ENCODE results near the gene LIMA1.
"Not testable (repeated sequence)": the region's sequence is repeated elsewhere in the genome, so short reads cannot be mapped to it uniquely, and the experiment has no call there.

LIMA1 gene

DNA sequence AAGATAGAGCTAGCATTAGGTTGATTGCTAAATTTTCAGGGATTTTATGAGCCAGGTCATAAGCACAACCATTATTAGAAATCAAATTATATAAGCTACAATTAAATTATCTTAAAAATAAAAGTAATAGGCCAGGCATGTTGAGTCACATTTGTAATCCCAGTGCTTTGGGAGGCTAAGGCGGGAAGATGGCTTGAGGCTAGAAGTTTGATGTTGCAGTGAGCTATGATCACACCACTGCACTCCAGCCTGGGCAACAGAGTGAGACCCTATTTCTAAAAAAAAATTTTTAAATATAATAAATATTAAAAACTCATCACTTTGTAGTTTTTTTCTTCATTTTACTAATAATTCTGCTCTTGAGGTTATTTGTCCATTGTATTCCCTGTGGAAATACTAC is 1.9 kb upstream of the LIMA1 start:
- no peak for DNase-seq

DNA sequence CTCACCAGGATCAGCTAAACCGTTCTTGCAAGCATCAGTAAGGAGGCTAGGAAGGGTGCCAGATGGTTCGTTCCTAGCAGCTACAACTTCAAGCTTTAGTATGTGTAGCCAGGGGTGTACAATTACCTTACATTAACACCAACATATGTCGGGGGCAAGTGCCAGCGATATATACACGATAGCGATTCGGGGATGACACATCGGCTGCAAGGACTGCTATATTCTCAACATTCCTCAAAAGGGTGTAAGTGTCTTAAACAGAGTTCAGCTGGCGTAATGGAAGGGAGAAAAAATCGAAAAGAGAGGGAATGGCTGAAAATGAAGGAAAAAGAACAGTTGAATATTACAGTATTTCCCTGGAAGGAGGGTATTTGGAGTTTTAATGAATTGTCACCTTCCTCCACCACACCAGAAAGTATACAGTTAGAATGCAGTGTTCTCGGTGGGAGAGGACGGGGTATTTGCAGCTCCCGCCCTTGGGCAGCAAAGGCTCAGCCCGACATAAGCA is 545 bp downstream of the LIMA1 start:
- no peak for DNase-seq

DNA sequence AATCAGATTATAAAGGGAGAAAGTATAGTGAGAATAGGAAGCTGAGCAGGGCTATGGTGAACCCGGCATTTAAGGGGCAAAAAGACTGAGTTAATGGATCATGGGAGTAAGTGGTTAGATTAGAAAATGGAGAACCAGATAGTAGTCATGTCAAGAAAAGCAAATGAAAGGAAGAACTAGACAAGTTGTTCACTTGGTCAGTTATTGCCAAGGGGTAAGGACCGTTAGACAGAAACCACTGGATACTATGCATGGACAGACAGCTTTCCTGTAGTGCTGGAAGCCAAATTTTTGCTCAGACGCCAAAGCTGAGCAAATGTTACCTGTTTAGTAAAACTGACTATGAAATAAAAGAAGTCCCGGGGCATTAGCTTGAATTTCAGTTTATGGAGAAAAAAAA is 3.8 kb downstream of the LIMA1 start:
- DNase-seq = no peak

DNA sequence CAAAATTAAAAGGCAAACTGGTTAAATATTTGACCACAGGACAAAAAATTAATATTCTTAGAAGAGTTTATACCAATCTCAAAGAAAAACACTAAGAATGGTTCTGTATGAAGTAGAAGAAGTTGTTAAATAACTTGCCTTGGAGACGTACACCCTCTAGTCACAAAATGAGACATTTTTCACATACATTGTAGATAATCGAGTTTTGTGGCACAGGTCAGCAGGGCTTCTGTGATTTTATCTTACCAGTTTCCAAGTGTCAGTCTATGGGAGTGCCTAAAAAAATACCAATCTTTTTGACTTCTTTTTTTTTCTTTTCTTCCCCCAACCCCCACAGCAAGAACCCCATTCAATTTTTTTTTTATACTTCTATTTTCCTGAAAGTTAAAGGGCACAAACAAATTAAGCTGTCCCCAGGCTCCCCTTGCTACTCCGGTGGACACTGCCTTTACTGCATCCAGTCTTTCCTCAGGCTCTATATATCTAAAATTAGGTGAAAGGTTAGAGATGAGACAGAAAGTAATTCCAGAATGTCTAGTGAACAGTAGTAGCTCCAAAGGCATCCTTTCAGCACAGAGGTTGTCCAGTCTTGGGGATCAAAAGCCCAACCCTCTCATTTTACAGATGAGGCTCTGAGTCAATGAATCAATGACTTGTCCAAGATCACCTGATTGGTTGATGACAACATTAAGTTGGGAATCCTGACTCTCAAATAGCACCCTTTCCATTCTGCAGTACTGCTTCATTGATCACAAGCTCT is 6.2 kb downstream of the LIMA1 start:
- DNase-seq = no peak

DNA sequence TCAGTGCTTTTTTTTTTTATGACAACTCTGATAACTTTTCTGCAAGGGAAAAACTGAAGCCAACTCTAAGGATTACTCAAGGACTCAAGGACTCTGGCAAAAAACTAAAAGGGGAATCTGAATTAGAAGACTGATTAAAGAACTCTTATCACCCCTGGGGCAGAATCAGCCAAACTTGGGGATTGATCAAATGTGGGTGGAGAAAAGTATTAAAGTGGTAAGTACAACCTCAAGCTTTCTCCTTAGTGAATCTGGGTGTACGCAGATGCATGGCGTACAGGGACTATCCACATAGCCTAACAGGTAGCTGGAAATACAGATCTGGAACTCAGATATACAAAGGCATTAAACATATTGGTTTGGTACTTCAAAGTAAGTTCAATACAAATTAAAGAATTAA is 7.3 kb downstream of the LIMA1 start:
- DNase-seq = no peak

DNA sequence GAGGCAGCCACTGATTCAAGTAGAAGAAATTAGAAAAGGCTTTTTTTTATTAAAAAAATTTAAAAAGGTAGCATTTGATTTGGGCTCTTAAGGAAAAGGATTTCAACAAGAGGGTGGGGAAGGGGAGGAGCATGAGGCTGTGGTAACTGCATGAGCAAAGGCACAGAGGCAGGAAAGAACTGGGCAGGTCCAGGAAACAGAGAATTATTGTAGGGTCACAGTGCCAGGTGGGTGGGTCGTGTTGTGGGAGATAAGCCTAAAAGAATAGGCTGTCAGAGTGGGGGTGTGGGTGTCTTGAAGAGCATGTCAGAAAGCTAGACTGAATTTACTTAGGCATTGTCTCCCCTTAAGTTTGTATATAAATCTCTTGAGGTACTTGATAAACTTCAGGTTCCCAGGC is 7.8 kb downstream of the LIMA1 start:
- no peak for DNase-seq

DNA sequence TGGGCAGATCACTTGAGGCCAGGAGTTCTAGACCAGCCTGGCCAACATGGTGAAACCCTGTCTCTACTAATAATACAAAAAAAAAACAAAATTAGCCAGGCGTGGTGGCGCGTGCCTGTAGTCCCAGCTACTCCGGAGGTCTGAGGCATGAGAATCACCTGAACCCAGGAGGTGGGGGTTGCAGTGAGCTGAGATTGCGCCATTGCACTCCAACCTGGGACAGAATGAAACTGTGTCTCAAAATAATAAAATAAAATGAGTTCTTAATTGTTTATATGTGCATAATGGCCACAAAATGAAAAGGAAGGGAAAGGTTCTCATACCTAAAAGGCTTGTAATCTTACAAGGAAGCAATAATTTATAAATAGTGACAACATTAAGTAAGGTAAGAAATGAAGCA is 8.2 kb downstream of the LIMA1 start:
- not testable (repeated sequence) for DNase-seq

DNA sequence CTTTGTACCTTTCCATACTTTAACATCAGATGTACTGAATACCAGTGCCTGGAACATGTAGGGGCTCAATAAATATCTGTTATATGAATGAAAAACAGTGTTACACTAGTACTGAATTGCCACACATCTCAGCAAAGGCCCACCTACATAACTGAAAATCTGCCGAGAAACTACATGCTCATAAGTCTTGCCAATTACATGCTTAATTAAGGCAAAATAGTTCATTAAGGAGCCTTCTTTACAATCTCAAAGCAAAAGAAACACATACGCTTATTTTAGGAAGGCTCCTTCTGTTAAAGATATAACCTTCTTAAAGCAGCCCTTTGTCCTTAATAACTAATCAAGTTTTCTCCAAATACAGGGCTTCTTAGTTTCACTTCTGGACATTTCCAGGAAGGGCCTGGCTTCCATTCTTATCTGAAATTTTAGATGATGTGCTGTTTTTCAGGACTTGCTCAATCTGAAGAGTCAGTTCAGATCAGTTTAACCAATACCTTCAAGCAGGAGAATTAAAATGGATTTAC is 11.5 kb downstream of the LIMA1 start:
- DNase-seq = no peak

DNA sequence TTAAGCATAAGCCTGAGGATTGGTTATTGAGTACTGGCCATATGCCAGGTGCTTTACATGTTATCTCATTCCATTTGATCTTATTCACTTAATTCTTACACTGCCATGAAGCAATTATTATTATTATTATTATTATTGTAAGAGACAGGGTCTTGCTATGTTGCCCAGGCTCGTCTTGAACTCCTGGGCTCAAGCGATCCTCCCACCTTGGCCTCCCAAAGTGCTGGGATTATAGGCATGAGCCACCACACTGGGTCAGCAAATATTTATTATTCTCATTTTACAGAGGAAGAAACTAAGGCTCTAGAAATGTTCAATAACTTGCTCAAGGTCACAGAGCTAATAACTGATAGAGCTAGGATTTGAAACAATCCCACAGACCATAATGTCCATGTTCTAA is 14.8 kb downstream of the LIMA1 start:
- DNase-seq = no peak

DNA sequence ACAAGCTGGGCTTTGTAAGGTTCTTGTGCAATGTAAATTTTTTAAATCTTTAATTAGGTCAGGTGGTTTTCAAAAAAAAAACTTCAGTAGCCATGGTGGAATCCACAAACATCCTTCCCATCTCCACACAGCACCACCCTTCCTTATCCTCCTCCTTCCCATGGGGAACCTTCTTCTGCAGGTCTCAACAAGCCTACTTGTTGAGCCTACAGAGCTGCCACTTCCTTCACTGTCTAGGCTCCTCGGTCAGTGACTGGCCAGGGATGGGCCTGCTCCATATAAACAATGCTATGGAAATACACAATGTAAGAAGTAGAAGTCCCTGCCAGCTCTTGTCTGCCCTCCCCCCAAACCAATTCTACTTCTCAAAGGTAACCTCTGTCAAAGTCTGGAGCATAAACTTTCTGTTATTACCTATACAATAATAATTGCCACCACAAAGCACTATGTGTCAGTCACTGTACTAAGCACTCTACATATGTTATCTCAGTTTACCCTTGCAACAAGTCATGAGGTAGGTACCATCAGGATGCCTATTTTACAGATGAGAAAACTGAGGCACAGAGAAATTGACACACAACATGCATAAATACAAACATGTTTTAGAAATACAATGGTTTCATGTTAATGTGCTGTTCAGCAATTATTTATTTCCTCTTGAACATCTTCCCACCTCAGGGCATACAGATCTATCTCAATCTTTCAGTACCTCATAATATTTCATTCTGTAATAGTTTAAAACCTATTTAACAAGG is 17.4 kb downstream of the LIMA1 start:
- no peak for DNase-seq

DNA sequence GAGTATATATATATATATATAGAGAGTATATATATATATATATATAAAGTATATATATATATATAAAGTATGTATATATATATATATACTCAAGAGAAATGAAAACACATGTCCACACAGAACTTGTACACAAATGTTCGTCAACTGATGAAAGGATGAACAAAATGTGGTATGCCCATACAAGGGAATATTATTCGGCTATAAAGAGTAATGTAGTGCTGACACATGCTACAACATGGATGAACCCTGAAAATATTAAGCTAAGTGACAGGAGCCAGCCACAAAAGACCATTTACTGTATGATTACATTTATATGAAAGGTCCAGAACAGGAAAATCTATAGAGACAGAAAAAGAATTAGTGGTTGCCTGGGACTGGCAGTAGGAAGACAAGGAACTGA is 19.5 kb downstream of the LIMA1 start:
- no peak for DNase-seq

DNA sequence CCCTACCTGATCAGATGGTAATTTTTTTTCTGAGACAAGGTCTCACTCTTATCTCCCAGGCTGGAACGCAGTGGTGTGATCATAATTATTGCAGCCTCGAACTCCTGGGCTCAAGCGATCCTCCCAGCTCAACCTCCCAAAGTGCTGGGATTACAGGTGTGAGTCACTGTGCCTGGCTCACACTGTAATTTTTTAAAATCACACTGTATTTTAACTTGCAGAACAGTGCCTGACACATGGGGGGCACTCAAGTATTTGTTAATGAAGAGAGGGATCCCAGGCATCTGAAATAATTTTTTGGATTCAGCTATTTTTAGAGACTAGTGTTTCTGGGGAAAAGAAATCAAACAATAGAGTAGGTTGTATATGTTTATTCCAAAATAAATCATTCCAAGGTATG is 21.7 kb downstream of the LIMA1 start:
- DNase-seq = no peak

DNA sequence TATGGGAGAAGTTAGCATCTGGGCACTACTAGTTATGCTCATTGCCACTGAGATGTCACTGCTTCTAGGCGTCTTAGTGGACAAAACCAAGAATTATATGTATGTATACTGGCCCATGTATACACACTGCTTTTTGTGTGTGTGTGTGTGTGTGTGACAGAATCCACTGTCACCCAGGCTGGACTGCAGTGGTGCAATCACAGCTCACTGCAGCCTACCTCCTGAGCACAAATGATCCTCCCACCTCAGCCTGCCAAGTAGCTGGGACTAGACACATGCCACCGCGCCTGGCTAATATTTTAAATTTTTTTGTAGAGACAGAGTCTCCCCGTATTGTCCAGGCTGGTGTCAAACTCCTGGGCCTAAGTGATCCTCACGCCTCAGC is 25.2 kb downstream of the LIMA1 start:
- no peak for DNase-seq

DNA sequence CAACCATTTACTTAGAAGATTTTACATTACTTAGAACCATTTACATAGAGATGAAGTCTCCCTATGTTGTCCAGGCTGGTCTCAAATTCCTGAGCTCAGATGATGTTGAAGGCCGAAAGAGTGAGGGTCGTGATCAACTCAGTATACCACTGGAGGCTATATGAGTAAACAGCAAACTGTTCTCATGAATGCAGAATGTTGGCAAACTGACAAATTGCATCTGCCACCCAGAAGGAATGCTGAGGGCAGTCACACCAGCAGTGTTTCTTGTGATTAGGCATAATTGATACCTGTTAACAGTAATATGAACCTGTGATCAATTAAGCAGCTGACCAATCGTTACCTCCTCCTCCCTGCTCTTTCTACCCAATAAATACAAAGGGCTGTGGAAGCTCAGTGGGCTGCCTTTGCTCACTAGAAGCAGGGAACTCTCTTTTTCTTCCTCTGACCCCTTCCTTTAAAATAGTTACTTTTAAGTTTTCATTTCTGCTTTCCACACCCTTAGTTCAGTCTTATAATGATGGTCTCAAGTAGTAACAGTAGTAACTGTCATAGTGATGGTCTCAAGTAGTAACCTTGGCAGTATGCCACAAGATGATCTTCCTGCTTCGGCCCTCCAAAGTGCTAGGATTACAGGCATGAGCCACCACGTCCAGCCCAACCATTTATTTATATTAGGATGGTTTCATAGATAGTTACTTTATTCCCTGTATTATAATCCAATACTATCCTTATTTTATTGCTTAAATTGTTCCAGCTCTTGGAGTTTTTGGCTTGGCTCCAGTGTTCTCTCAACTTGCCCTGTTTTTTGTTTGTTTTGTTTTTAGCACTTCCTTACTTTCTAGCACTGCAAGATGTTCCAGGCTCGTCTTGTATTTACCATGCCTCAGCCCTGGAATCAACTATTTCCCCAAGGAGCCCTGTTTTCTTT is 25.8 kb downstream of the LIMA1 start:
- no peak for DNase-seq

DNA sequence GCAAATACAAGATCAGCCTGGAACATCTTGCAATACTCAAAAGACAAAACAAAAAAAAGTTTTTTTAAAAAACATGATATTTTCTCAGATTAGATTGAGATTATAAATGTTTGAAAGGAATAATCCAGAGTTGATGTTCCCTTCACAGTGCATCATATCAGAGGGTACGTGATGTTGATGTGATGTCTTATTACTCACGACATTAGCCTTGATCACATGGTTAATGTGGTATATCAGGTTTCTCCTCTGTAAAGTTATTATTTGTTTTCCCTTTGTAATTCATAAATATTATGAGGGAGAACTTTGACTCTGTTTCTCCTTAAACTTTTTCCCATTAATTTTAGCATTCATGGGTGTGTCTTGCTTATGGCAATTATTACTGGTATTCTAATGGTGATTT is 26.6 kb downstream of the LIMA1 start:
- DNase-seq = no peak

DNA sequence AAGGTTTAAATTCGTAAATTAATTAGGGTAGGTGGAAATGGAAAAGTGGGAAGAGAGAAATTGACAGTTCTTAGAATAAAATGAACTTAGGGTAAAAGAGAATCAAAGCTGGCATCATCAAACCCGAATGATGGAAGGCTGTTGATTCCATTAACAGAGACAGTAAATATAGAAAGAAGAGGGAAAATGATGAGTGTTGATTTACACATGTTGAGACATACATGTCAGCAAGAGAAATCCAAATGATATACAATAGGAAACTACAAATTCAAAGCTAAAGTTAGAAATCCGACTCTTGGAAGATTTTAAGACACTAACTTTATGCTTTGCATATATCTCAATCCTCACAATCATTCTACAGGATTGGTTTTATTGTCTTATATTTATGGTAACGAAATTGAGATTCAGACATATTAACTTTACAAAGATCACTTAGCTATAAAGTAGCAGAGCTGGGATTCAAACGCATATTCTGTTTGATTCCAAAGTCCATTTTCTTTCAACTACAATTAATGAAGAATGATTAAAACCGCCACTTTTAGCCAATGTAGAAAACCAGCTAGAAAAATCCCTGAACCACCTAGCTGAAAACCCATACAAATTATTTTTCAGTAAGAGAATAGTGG is 30.2 kb downstream of the LIMA1 start:
- DNase-seq = no peak

DNA sequence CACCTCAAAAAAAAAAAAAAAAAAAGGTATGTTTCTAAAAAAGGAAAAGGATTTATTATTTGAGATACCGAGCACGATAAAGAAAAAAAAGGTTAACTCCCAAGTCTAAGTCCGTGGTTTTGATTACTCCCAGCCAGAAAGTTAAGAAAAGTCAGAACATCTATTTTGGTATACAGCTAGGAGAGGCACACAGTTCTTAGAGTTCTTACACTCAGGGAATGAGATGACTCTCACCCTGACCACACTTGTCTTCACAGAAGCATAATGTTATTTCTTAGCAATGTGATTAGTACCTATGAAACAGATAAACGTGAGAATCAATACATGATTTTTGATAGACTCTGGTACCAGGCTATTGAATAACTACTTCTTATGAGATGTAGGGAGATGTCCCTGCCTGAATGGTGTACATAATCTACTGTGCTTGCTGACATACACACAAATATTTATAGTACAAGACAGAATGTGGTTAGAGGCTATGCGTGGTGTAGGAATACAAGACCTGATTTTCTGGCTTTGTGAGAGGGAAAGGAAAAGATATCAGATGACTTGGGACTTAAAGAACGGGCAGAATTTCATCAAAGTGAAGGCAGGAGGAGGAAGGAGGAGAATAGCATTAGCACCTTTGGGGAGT is 31.6 kb downstream of the LIMA1 start:
- DNase-seq = no peak

DNA sequence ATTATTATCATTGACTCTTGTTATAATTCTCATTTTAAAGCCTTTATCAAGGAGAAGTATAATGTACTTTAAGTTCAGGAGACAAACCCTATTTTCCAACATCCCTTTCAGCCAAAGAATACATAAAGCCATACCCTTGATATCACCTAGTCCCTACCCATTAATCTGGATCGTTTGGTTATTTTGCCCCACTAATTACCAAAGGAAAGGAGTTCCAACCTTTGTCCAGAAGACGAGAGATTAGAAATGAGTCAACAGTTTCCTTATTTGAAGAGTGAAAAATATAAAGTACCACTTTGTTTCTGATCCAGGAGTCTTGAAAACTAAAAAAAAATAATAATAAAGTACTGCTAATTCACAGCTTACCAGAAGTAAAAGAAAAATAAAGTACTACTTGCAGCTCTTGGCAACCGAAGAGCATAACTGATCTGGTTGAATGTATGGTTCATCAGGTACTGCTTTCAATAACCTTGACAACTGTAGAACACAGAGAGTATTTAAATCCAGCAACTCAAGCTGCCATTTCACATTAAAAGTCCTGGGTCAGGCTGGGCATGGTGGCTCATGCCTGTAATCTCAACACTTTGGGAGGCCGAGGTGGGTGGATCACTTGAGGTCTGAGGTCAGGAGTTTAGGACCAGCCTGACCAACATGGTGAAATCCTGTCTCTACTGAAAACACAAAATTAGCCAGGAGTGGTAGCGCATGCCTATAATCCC is 33.7 kb downstream of the LIMA1 start:
- no peak for DNase-seq

DNA sequence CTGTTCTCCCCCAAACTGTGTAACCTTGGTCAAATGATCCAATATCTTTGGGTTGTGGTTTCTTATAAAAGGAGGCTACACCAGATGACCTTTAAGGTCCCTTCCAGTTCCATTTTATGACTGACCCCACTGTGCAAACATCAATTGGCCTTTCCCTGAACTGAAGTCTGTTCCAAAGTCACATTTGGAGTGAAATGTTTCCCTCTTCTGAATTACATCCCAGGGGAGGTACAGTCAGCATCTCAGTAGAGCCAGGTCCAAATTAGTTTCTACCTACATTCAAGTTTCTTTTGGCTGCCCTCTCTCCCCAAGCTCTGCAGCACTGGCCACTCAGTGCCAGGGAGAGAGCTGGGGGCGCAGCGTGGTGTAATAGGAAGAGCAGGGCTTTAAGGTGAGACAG is 34.4 kb downstream of the LIMA1 start:
- no peak for DNase-seq

DNA sequence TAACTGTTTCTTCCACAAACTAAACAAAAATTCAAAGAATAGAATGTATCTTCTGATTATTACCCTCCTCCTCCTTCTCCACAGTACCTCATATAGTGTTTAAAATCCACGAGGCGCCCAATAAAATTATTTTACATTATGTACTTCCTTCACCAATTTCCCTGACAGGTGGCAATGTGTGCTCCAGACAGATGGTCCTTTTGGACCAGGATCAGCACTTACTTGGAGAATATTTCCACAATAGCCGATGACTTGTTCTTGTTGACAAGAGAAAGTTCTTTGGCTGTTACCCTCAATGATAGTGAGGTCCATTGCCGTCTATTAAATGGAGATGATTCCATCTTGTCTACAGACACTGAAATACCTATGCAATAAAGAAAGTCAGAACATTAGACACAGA is 34.9 kb downstream of the LIMA1 start:
- DNase-seq = no peak

DNA sequence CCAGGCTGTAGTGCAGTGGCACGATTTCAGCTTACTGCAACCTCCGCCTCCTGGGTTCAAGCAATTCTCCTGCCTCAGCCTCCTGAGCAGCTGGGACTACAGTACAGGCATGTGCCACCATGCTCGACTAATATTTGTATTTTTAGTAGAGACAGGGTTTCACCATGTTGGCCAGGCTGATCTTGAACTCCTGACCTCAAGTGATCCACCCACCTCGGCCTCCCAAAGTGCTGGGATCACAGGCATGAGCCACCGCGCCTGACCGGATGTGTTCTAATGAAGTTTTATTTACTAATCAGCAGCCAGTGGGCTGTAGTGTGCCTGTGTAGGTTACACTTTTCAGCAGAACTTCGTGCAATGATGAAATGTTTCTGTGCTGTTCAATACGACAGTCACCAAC is 35.7 kb downstream of the LIMA1 start:
- not testable (repeated sequence) for DNase-seq

Measured in activated CD4-positive, CD25-positive, alpha-beta regulatory T cell (primary cell).